ENCODE data around the gene HBD. TPM values are rescaled to one million over a fixed set of nuclear protein-coding genes. Genes with fewer than 3 reads are reported as not detected.

The HBD gene
- total and polyA plus RNA-seq, 12 donors, result 0.41 to 5.3 (median 0.73) TPM; not detected in 8

GRCh38 chr11:5240056-5240455 is 5.8 kb upstream of the HBD start:
- intact Hi-C loops (cut with DNase I), result no loop called here
- 78 to 80% methylated on average over 1 of the region's 1 CpG for WGBS, 2 donors

GRCh38 chr11:5239046-5239445 is 4.8 kb upstream of the HBD start:
- Histone ChIP-seq H3K27me3 (peaks cover 0 to 13% (median 0%) of the 10 kb centered on the region in 7 donors), H3K4me3 (no peak overlapping the region), H3K27ac (no peak overlapping the region), H3K9me3 (no peaks in the 10 kb centered on the region), H3K36me3 (no peaks in the 10 kb centered on the region), H3K4me1 (no peaks in the 10 kb centered on the region)
- ATAC-seq (no peak), DNase-seq (no peak)
- intact Hi-C loops (cut with DNase I), result no loop called here
- no peak for TF ChIP-seq CTCF (IDR thresholded peaks at IDR 0.05)

More at GRCh38 chr11:5240056-5240455, 5.8 kb upstream of the HBD start:
- H3K27me3 ChIP-seq, result peaks cover 0 to 8% (median 0%) of the 10 kb centered on the region in 7 donors
- no peak for DNase-seq
- no peaks in the 10 kb centered on the region for H3K9me3 ChIP-seq
- H3K27ac ChIP-seq, result no peak overlapping the region
- H3K36me3 ChIP-seq, result no peaks in the 10 kb centered on the region
- no peak for ATAC-seq
- H3K4me3 ChIP-seq, result no peak overlapping the region
- no peak for TF ChIP-seq CTCF (IDR thresholded peaks at IDR 0.05)
- H3K4me1 ChIP-seq, result no peaks in the 10 kb centered on the region

- peaks cover 0 to 16% (median 0%) of the 10 kb centered on the region in 7 donors for H3K27me3 ChIP-seq
- no peak overlapping the region for H3K27ac ChIP-seq
- no peaks in the 10 kb centered on the region for H3K4me1 ChIP-seq
- no peak for DNase-seq
- H3K36me3 ChIP-seq, result no peaks in the 10 kb centered on the region
- WGBS, 2 donors, result 50 to 52% methylated on average over 2 of the region's 2 CpGs
- no peaks in the 10 kb centered on the region for H3K9me3 ChIP-seq
- intact Hi-C loops (cut with DNase I), result no loop called here
- ATAC-seq, result no peak
- no peak overlapping the region for H3K4me3 ChIP-seq
- TF ChIP-seq CTCF (IDR thresholded peaks at IDR 0.05), result no peak
These were observed 4.2 kb upstream of the HBD start for GRCh38 chr11:5238486-5238885.

GRCh38 chr11:5237420-5237819 is 3.1 kb upstream of the HBD start:
- H3K36me3 ChIP-seq, result no peaks in the 10 kb centered on the region
- no peak for TF ChIP-seq CTCF (IDR thresholded peaks at IDR 0.05)
- ATAC-seq (no peak), DNase-seq (no peak)
- peaks cover 0 to 22% (median 0%) of the 10 kb centered on the region in 7 donors for H3K27me3 ChIP-seq
- H3K4me3 ChIP-seq, result no peak overlapping the region
- H3K27ac ChIP-seq, result no peak overlapping the region
- no peaks in the 10 kb centered on the region for H3K9me3 ChIP-seq
- intact Hi-C loops (cut with DNase I), result no loop called here
- WGBS, 2 donors, result 79 to 87% methylated on average over 2 of the region's 2 CpGs
- no peaks in the 10 kb centered on the region for H3K4me1 ChIP-seq
